PC-9 (cell line): ENCODE results near the gene ATP6V0E1.

ENCODE experiments used
- EZH2 ChIP-seq: fragments of 200-600 bp; sonication (generic); IDR thresholded peaks from 2 replicates; pipeline ENCODE4 v1.8.0; 2017; ENCODE audit warnings: antibody characterized with exemption, low read depth
- TF ChIP-seq, protein P1 (sequence below): fragments of 200-600 bp; sonication (generic); conservative IDR thresholded peaks from 2 replicates; pipeline ENCODE4 v1.6.1; 2017; ENCODE audit warnings: mixed run types, antibody characterized with exemption, mild to moderate bottlenecking, moderate library complexity

DNA sequence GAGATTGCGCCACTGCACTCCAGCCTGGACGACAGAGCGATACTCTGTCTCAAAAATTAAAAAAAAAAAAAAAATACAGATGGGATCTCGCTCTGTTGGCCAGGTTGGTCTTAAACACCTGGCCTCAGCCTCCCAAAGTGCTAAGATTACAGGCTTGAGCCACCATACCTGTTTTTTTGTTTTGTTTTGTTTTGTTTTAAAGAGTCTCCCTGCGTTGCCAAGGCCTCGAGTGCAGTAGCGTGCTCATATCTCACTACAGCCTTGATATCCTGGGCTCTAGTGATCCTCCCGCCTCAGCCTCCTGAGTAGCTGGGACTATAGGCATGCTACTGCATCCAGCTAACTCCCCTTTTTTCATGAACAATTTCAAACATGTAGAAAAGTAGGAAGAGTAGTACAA, 7.2 kb downstream of the ATP6V0E1 start:
- TF ChIP-seq, protein P1, sequence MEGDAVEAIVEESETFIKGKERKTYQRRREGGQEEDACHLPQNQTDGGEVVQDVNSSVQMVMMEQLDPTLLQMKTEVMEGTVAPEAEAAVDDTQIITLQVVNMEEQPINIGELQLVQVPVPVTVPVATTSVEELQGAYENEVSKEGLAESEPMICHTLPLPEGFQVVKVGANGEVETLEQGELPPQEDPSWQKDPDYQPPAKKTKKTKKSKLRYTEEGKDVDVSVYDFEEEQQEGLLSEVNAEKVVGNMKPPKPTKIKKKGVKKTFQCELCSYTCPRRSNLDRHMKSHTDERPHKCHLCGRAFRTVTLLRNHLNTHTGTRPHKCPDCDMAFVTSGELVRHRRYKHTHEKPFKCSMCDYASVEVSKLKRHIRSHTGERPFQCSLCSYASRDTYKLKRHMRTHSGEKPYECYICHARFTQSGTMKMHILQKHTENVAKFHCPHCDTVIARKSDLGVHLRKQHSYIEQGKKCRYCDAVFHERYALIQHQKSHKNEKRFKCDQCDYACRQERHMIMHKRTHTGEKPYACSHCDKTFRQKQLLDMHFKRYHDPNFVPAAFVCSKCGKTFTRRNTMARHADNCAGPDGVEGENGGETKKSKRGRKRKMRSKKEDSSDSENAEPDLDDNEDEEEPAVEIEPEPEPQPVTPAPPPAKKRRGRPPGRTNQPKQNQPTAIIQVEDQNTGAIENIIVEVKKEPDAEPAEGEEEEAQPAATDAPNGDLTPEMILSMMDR: no peak
- TF ChIP-seq EZH2: no peak
